Upper lobe of left lung (tissue), 6 donors: ENCODE data around the gene FBXL3. TPM values are rescaled to one million over a fixed set of nuclear protein-coding genes. Genes with fewer than 3 reads are reported as not detected.

Source experiments
- ATAC-seq, 2 donors: fragments of 200-7000 bp; cut with Tn5 transposase; one replicate each; pipeline ENCODE4 v1.9.1; 2022; ENCODE audit warnings: mild to moderate bottlenecking in 2 of 2, moderate library complexity in 2 of 2; ENCODE audit not compliant: low FRiP score in 2 of 2
- DNase-seq, 2 donors: peaks; one replicate each; pipeline ENCODE4 v3.0.0-alpha.2; 2019 to 2020
- H3K27ac ChIP-seq, 4 donors: fragments of 200-600 bp; sonication (generic); one replicate each; pipeline ENCODE4 v1.5.1; 2016 to 2019
- H3K27me3 ChIP-seq, 4 donors: fragments of 200-600 bp; sonication (generic); one replicate each; pipeline ENCODE4 v1.5.1; 2017 to 2019
- H3K36me3 ChIP-seq, 4 donors: fragments of 200-600 bp; sonication (generic); one replicate each; pipeline ENCODE4 v1.5.1; 2016 to 2019
- H3K4me1 ChIP-seq, 4 donors: fragments of 200-600 bp; sonication (generic); one replicate each; pipeline ENCODE4 v1.5.1; 2018 to 2019
- H3K4me3 ChIP-seq, 4 donors: fragments of 200-600 bp; sonication (generic); one replicate each; pipeline ENCODE4 v1.5.1; 2017 to 2019; ENCODE audit warnings: mild to moderate bottlenecking in 2 of 4, moderate library complexity in 1 of 4
- H3K9me3 ChIP-seq, 4 donors: fragments of 200-600 bp; sonication (generic); one replicate each; pipeline ENCODE4 v1.5.1; 2018 to 2019
- CTCF ChIP-seq, 6 experiments: fragments of 450-650 bp in 4 of 6; fragments of 200-600 bp in 2 of 6; sonication (generic) in 2 of 6; IDR thresholded peaks; one replicate each; pipeline ENCODE4 v1.5.1; 2016 to 2019; ENCODE audit warnings: antibody characterized with exemption in 6 of 6
- EP300 ChIP-seq, 4 donors: sonication (generic); formaldehyde crosslinking; IDR thresholded peaks; one replicate each; pipeline ENCODE4 v1.5.1; 2017; ENCODE audit warnings: antibody characterized with exemption in 4 of 4, control low read depth in 2 of 4
- POLR2A ChIP-seq, 4 donors: fragments of 450-650 bp; IDR thresholded peaks; one replicate each; pipeline ENCODE4 v1.5.1; 2016 to 2017; ENCODE audit warnings: antibody characterized with exemption in 4 of 4, mild to moderate bottlenecking in 2 of 4
- POLR2AphosphoS5 ChIP-seq, 2 donors: sonication (generic); formaldehyde crosslinking; IDR thresholded peaks; one replicate each; pipeline ENCODE4 v1.5.1; 2017; ENCODE audit warnings: antibody characterized with exemption in 2 of 2
- WGBS, 2 donors: methylation state at CpG; one replicate each; pipeline ENCODE4 v1.1.5; 2017 to 2018; 5-methylcytosine and 5-hydroxymethylcytosine counted together
- total RNA-seq, 6 donors: library from RNA; depleted of rRNA in 4 of 6; stranded (reverse); fragments of >200 nt in 4 of 6; gene quantifications; one replicate each; pipeline versions ENCODE4 v1.1.0 to v1.2.1, GENCODE V29; 2016 to 2021
- donor health status: DM: no; HTN: no; CAD: no; lungs with moderate emphysema.
- donor health status: DM: no; HTN: yes; CAD: no; lungs with severe emphysema.

The FBXL3 gene
- total RNA-seq, 6 donors from 2014 or later: 37.7 to 94.9 (median 53.8) TPM

- no peaks in the 10 kb centered on the region for H3K4me1 ChIP-seq
- TF ChIP-seq POLR2A (IDR thresholded peaks at IDR 0.05) (no peak), EP300 (IDR thresholded peaks at IDR 0.05) (no peak), POLR2AphosphoS5 (IDR thresholded peaks at IDR 0.05) (no peak), CTCF (IDR thresholded peaks at IDR 0.05) (no peak)
- H3K4me3 ChIP-seq: no peak overlapping the region
- 88 to 96% methylated on average over 6 of the region's 6 CpGs for WGBS, 2 donors
- no peak for DNase-seq
- no peaks in the 10 kb centered on the region for H3K36me3 ChIP-seq
- no peak overlapping the region for H3K27ac ChIP-seq
- no peaks in the 10 kb centered on the region for H3K9me3 ChIP-seq
- no peaks in the 10 kb centered on the region for H3K27me3 ChIP-seq
- ATAC-seq: no peak
Observed at GRCh38 chr13:76973920-76974617, 52.9 kb downstream of the FBXL3 start.

- 39 to 45% methylated on average over 18 to 19 of the region's 19 CpGs for WGBS, 2 donors
- DNase-seq: no peak
- no peaks in the 10 kb centered on the region for H3K4me1 ChIP-seq
- no peaks in the 10 kb centered on the region for H3K27me3 ChIP-seq
- H3K36me3 ChIP-seq: no peaks in the 10 kb centered on the region
- H3K27ac ChIP-seq: no peak overlapping the region
- TF ChIP-seq POLR2A (IDR thresholded peaks at IDR 0.05) (no peak), POLR2AphosphoS5 (IDR thresholded peaks at IDR 0.05) (no peak), EP300 (IDR thresholded peaks at IDR 0.05) (no peak), CTCF (IDR thresholded peaks at IDR 0.05) (no peak)
- no peak for ATAC-seq
- no peak overlapping the region for H3K4me3 ChIP-seq
- H3K9me3 ChIP-seq: no peaks in the 10 kb centered on the region
Observed at GRCh38 chr13:76971851-76972829, 54.8 kb downstream of the FBXL3 start.

- WGBS, 2 donors: 54 to 67% methylated on average over 3 of the region's 3 CpGs
- Histone ChIP-seq H3K4me1 (no peaks in the 10 kb centered on the region), H3K27me3 (no peaks in the 10 kb centered on the region), H3K27ac (no peak overlapping the region), H3K36me3 (no peaks in the 10 kb centered on the region), H3K4me3 (no peak overlapping the region), H3K9me3 (no peaks in the 10 kb centered on the region)
- ATAC-seq (no peak), DNase-seq (no peak)
- TF ChIP-seq CTCF (IDR thresholded peaks at IDR 0.05) (no peak), POLR2A (IDR thresholded peaks at IDR 0.05) (no peak), EP300 (IDR thresholded peaks at IDR 0.05) (no peak), POLR2AphosphoS5 (IDR thresholded peaks at IDR 0.05) (no peak)
Observed at GRCh38 chr13:76971215-76971614, 55.7 kb downstream of the FBXL3 start.

GRCh38 chr13:76969488-76970365 is 57.2 kb downstream of the FBXL3 start:
- Histone ChIP-seq H3K36me3 (no peaks in the 10 kb centered on the region), H3K4me1 (no peaks in the 10 kb centered on the region), H3K27me3 (no peaks in the 10 kb centered on the region), H3K9me3 (no peaks in the 10 kb centered on the region), H3K27ac (no peak overlapping the region), H3K4me3 (no peak overlapping the region)
- no peak for DNase-seq
- 86 to 89% methylated on average over 5 of the region's 5 CpGs for WGBS, 2 donors
- ATAC-seq: no peak
- TF ChIP-seq CTCF (IDR thresholded peaks at IDR 0.05): no peak
- no peak for TF ChIP-seq POLR2A (IDR thresholded peaks at IDR 0.05)
- no peak for TF ChIP-seq EP300 (IDR thresholded peaks at IDR 0.05)
- no peak for TF ChIP-seq POLR2AphosphoS5 (IDR thresholded peaks at IDR 0.05)
